GM12801 (cell line): ENCODE measurements around the gene ZFX.

Source experiments
- TF ChIP-seq, protein P1 (sequence below): IDR thresholded peaks from one replicate; pipeline ENCODE4 v1.5.1; 2011; ENCODE audit warnings: control low read depth; ENCODE audit not compliant: insufficient read length; ENCODE audit errors: extremely low read depth

Gene ZFX

DNA sequence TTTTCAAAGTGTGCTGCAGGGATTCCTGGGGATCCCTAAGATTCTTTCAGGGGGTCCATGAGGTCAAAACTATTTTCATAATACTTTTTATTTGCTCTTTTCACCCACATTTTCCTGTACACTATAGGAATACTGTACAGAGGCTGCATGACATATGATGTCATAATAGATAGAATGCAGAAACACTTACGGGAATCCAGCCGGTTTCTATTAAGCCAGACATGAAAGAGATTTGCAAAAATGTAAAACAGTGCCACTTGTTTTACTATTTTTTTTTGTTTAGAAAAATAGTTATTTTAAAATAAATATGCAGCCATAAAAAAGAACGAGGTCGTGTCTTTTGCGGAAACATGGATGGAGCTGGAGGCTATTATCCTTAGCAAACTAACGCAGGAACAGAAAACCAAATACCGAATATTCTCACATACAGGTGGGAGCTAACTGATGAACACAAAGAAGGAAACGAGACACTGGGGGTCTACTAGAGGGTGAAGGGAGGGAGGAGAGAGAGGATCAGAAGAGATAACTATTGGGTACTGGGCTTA is 5.0 kb downstream of the ZFX start:
- TF ChIP-seq, protein P1, sequence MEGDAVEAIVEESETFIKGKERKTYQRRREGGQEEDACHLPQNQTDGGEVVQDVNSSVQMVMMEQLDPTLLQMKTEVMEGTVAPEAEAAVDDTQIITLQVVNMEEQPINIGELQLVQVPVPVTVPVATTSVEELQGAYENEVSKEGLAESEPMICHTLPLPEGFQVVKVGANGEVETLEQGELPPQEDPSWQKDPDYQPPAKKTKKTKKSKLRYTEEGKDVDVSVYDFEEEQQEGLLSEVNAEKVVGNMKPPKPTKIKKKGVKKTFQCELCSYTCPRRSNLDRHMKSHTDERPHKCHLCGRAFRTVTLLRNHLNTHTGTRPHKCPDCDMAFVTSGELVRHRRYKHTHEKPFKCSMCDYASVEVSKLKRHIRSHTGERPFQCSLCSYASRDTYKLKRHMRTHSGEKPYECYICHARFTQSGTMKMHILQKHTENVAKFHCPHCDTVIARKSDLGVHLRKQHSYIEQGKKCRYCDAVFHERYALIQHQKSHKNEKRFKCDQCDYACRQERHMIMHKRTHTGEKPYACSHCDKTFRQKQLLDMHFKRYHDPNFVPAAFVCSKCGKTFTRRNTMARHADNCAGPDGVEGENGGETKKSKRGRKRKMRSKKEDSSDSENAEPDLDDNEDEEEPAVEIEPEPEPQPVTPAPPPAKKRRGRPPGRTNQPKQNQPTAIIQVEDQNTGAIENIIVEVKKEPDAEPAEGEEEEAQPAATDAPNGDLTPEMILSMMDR, result no peak

DNA sequence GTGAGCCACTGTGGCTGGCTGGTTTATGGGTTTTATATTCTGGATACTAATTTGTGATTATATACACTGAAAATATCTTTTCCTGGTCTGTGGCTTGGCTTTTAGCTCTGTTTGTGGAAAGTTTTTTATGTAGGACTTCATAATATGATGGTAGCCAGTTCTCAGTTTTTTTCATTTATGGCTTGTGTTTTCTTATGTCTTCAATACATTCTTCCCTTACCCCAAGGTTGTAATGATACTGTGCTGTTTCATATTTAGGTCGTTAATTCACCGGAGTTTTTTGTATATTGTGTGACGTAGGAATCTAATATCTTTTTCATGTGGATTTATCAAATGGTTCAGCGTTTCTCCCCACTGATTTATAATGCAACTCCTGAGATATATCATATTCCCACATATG is 6.6 kb downstream of the ZFX start:
- TF ChIP-seq, protein P1, result no peak

DNA sequence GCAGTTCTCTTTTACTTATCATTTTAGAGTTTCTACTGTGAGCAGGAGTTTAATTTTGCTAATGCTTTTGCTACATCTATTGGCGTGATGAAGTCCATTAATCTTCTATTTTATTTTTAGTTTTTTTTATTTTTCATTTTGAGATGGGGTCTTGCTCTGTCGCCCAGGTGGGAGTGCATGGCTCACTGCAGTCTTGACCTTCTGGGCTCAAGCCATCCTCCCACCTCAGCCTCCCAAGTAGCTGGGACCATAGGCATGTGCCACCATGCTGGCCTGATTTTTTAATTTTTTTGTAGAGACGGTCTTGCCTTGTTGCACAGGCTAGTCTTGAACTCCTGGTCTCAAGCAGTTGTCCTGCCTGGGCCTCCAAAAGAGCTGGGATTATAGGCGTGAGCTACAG is 9.4 kb downstream of the ZFX start:
- TF ChIP-seq, protein P1, result no peak

DNA sequence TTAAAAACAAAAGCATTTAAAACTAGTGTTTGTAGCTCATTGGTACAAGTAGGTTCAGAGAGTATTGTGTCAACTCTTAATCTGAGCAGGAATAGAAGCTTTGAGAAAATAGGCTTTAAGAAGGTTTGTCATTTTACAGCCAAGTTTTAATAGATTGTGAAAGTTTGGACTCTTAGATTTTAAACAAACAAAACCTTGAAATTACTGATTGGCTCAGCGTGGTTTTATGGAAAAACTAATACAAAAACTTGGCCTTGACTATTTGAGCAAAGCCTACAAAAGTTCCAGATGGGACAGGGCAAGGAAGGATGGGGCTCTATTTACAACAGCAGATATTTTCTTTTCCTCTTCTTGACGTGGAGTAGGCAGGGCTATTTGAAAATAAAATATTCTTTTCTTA is 16.5 kb downstream of the ZFX start:
- TF ChIP-seq, protein P1, result no peak

DNA sequence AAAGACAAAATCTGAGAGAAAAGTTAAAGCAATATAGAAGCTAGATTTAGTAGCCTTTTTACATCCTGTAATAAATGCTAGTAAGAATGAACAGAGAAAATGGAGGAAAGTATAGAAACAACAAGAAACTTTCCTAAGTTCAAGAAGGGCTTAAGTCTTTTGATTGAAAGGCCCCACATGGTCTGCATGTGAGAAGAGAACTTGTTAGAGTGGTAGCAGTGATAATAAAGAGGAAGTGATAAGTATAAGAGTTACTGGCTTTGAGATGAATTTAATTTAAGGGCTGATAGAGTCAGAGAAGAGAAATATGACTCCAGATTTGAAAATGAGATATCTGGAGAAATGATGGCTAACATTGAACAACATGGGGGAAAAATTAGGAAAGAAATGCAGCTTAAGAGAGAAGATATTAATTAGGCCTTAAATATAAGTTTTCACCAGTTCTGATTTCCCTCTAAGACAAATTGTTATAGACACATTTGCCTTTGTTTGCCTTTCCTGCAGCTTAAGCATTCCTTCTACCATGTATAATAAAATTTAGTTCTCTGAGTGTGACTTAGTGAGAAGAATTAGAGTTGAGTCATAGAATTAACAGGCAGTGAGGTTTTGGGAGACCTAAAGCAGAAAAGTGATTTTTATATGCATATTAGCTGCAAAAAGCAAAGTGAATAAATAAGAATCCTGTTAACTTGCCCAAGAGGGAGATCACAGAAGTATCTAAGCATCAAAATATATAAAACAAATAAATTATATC is 18.4 kb downstream of the ZFX start:
- TF ChIP-seq, protein P1, result no peak

DNA sequence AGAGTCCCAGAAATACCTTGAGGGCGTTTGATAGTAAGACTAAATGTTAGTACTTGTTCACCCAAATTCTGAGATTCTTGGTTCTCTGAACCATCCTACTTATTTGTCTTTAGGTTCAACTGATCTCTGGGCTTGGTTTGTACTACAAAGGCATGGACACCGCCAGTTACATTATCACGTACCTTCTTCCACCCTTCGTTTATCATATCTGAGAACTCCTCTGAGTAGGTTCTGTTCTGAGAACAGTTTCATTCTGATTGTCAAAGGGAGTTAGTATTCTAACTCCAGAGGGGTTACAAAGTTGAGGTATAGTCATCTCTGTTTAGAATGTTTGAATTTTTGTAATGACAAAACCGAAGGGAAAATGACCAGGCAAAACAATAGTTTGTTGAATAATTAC is 19.3 kb downstream of the ZFX start:
- TF ChIP-seq, protein P1, result no peak

DNA sequence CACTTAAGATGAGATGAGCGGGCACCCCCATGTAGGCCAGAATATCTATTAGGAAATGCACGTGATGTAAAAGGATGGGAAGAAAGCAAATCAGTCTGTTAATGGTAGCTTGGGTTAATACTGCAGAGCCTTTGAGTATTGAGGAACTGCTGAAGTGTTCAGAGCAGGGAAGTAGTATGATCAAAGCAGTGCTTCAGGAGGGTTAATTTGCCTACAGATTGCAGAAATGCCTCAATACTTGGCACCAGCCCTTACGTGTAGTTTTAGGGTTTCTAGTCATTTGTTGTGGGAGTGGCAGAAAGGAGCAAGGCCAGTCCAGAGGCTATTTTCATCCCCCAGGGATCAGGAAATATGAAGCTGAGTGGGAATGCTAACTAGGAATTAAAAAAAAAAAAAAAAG is 19.7 kb downstream of the ZFX start:
- TF ChIP-seq, protein P1, result no peak
